ENCODE measurements around the gene UVSSA.

The UVSSA gene

GRCh38 chr4:1400831-1401408, 53.9 kb downstream of the UVSSA start:
- Histone ChIP-seq H3K4me1 (ENCODE audit: insufficient read depth, low read length) (no peaks in the 10 kb centered on the region), H3K9ac (ENCODE audit: low read depth, low read length) (no peak overlapping the region), H3K9me3 (ENCODE audit: control insufficient read depth, insufficient read depth, low read length) (peaks cover 6% of the 10 kb centered on the region), H3K36me3 (ENCODE audit: insufficient read depth, low read length) (no peaks in the 10 kb centered on the region)

DNA sequence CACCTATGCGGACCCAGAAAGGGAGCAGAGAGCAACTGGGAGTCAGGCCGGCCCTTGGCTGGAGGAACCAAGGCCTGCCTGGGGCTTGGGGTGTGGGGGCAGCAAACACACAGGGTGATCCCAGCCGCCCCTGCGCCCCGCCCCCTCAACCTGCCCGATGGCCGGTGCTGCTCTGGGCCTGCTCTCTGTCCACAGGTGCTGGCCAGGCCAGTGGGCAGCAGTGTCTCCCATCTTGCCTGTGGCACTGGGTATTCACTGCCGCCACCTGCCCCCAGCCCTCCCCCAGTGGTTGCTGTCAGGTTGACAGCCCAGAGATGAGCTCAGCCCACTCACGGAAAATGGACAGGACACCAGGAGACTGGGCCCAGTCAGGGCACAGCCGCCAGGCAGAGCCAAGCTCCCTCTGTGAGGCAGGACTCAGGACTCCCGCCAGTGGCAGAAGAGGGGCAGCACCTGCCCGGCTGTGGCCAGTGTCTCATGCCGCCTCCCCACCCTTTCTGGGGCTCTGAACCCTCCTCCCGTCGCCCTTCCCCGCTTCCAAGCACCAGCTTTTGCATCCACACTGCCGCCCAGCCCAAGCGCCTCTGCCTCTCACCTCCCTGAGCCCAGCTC, 54.5 kb downstream of the UVSSA start:
- Histone ChIP-seq H3K36me3 (ENCODE audit: insufficient read depth, low read length) (no peaks in the 10 kb centered on the region), H3K9ac (ENCODE audit: low read depth, low read length) (no peak overlapping the region), H3K4me1 (ENCODE audit: insufficient read depth, low read length) (no peaks in the 10 kb centered on the region), H3K9me3 (ENCODE audit: control insufficient read depth, insufficient read depth, low read length) (peaks cover 6% of the 10 kb centered on the region)

- Histone ChIP-seq H3K9ac (ENCODE audit: low read depth, low read length) (no peak overlapping the region), H3K4me1 (ENCODE audit: insufficient read depth, low read length) (no peaks in the 10 kb centered on the region), H3K36me3 (ENCODE audit: insufficient read depth, low read length) (no peaks in the 10 kb centered on the region)
Observed at GRCh38 chr4:1402021-1402515, 55.1 kb downstream of the UVSSA start.

DNA sequence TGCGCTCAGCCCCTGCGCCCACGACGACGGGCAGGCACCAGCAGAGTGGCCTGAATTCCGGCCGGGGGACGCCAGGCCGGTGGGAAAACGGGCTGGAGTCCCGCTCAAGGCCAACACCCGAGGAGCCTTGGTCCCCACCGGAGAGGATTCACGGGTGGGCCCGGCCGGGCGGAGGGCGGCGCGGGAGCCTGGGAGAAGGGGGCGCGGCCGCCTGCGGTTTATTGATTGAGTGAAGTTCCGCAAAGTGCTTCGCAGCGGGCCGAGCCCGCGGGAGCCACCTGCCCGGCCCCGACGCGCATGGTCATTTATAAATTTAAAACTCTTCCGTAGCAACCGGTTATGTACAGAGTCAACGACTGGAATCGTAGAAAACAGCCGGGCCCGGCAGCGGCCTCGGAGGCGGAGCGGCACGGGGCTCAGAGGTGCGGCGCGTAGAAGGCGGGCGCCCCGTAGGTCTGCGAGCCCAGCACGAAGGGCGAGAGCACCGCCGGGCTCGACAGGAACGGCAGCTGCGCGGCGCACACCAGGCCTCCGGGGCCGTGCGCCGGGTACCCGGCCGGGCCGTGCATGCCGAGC, 55.6 kb downstream of the UVSSA start:
- H3K9ac ChIP-seq (ENCODE audit: low read depth, low read length): no peak overlapping the region
- no peaks in the 10 kb centered on the region for H3K36me3 ChIP-seq (ENCODE audit: insufficient read depth, low read length)
- H3K4me1 ChIP-seq (ENCODE audit: insufficient read depth, low read length): no peaks in the 10 kb centered on the region
- peaks cover 3% of the 10 kb centered on the region; the same call in 1 of the 2 replicates for H3K9me3 ChIP-seq (ENCODE audit: control insufficient read depth, insufficient read depth, low read length)

More at GRCh38 chr4:1402021-1402515, 55.1 kb downstream of the UVSSA start:
- peaks cover 6% of the 10 kb centered on the region for H3K9me3 ChIP-seq (ENCODE audit: control insufficient read depth, insufficient read depth, low read length)

DNA sequence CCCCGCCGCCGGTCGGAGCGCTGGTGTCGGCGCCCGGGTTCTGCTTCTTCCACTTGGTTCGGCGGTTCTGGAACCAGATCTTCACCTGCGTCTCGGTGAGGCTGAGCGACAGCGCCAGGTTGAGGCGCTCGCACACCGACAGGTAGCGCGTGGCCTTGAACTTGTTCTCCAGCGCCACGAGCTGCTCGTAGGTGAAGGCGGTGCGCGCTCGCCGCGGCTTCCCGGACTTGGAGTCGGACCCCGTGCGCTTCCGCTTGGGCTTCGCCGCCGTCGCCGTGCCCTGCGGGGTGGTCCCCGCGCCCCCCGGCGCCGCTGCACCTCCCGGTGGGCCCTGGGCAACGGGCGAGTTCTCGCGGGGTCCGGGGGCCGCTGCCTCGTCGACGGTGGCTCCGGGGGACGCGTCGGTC, 56.2 kb downstream of the UVSSA start:
- Histone ChIP-seq H3K36me3 (ENCODE audit: insufficient read depth, low read length) (no peaks in the 10 kb centered on the region), H3K4me1 (ENCODE audit: insufficient read depth, low read length) (no peaks in the 10 kb centered on the region), H3K9ac (ENCODE audit: low read depth, low read length) (no peak overlapping the region), H3K9me3 (ENCODE audit: control insufficient read depth, insufficient read depth, low read length) (peaks cover 3% of the 10 kb centered on the region; the same call in 1 of the 2 replicates)

DNA sequence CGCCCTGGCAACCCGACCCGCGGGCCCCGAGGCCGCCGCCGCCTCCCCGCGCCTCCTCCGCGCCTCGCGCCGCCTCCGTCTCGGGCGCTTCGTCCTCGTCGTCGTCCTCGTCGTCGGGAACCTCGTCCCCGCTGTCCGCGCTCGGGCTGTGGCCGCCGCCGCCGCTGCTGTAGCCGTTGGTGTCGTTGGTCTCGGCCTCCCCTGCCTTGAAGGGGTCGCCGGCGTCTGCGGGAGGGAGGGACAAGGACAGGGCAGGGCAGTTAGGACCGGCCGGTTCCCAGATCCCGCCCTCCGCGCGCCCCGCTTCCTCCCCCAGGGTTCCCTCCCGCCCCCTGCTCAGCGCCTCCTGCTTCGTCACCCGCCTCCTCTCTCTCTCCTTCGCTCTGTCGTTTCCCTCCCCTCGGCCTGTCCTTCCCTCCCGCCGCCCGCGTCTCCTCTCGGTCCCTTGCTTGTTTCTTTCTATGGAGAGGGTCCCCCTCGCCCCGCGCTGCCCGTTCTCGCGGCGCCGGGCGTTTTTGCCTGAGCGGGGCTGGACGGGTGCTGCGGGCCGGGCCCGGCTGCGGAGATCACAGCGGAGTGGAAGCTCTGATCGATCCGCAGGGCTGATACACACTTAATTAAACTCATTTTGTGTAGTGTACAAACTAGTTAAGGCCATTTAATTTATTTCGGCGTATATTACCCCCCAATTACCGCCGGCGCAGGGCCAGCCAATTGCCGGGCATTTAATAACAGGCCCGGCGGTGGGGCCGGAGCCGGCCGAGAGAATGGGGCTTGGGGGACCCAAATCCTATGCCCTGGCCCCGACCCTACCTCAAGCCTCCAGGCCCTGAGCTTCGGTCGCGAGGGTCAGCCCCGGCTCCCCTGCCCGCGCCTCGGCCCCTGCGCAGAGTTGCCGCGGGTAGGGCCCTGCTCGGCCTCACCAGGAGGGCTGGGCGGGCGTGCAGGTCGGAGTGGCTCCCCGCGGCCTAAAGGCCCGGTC, 56.9 kb downstream of the UVSSA start:
- no peak overlapping the region for H3K9ac ChIP-seq (ENCODE audit: low read depth, low read length)

GRCh38 chr4:1404573-1405253, 57.7 kb downstream of the UVSSA start:
- no peaks in the 10 kb centered on the region for H3K36me3 ChIP-seq (ENCODE audit: insufficient read depth, low read length)
- H3K9ac ChIP-seq (ENCODE audit: low read depth, low read length): no peak overlapping the region
- H3K4me1 ChIP-seq (ENCODE audit: insufficient read depth, low read length): no peaks in the 10 kb centered on the region
- H3K9me3 ChIP-seq (ENCODE audit: control insufficient read depth, insufficient read depth, low read length): no peaks in the 10 kb centered on the region

More for the DNA sequence above, 56.9 kb downstream of the UVSSA start:
- H3K4me1 ChIP-seq (ENCODE audit: insufficient read depth, low read length): no peaks in the 10 kb centered on the region
- H3K9me3 ChIP-seq (ENCODE audit: control insufficient read depth, insufficient read depth, low read length): peaks cover 2% of the 10 kb centered on the region; the same call in 1 of the 2 replicates
- H3K36me3 ChIP-seq (ENCODE audit: insufficient read depth, low read length): no peaks in the 10 kb centered on the region

DNA sequence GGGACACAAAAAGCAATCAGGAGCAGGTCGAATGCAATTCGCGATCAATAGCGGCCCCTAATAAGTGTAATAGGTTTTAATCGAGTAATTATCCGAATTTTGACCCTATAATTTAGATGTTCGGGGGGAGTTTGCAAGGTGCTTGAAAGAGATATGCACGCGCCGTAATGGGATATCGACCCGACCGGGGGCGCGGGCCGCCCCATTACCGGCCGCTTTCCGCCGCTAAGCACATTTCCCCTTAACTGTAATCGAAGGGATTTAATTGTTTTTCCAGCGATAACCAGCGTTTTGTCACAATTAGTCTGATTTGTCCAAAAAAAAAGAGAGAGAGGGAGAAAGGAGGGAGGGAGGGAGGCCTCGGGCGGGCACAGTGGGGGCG, 58.2 kb downstream of the UVSSA start:
- Histone ChIP-seq H3K4me1 (ENCODE audit: insufficient read depth, low read length) (no peaks in the 10 kb centered on the region), H3K36me3 (ENCODE audit: insufficient read depth, low read length) (no peaks in the 10 kb centered on the region), H3K9ac (ENCODE audit: low read depth, low read length) (no peak overlapping the region), H3K9me3 (ENCODE audit: control insufficient read depth, insufficient read depth, low read length) (no peaks in the 10 kb centered on the region)

DNA sequence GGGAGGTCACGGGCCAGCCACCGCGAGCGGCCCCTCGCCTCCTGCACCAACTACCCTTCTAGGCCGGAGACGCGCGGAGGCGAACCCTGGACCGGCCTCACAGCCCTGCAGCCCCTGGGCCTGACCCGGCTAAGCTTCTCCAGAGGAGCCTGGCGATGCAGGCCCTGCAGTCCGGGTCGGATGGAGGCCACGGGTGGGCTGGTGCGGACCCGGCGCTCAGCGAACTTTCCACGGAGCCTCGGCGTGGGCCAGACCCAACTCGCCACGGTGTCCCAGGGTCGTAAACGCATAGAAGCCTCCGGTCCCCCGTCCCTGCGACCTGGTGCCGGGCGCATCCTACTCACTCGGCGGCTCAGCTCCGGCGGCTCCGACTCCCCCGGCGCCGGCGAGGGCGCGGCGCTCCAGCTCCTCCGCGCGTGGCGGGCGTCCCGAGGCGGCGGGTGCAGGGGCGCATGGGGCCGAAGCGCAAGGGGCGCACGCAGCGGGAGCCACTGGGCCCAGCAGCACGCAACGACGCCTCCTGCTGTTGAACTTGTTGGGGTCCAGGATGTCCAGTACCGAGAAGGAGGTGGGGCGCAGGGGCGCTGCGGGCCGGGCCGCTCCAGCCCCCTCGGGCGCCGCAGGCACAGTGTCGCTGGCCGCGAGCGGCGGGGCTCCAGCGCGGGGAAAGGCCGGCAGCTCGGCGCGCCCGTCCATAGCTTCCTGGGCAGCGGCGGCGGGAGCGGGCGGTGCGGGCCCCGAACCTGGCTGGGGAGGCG, 58.8 kb downstream of the UVSSA start:
- Histone ChIP-seq H3K9ac (ENCODE audit: low read depth, low read length) (no peak overlapping the region), H3K4me1 (ENCODE audit: insufficient read depth, low read length) (no peaks in the 10 kb centered on the region), H3K9me3 (ENCODE audit: control insufficient read depth, insufficient read depth, low read length) (no peaks in the 10 kb centered on the region), H3K36me3 (ENCODE audit: insufficient read depth, low read length) (no peaks in the 10 kb centered on the region)

DNA sequence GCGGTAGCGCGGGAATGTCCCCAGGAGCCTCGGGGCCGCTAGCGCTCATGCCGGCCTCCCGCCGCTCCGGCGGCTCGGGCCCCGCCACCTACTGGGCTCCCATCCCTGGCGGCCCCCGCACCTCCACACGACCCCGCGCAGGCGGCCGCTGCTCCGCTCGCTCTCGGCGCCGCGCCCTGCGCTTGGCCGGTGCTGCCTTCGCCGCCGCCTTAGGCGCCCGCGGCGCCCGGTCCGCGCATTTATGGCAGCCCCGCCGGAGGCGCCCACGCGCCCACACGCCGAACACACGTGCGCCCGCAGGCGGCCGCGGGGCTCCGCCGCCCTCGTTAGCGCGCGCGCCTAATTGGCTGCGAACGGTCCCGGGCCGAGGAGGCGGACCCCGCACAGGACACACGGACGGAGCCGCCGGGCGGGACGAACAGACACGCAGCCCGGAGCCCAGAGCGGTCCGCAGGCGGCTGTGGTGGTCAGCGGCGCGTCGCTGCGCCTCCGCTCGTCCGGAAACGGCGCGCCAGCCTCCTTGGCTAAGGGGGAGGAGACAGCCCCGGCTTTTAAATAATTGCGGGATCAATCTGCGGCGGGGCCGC, 59.5 kb downstream of the UVSSA start, which contains the start of gene NKX1-1:
Gene NKX1-1 (minus strand): TSS at position 49 of the 587 bp plus-strand sequence. CDS start 0 bp downstream, at position 49.
- no peak within 1 kb of the TSS; the same call in 1 of the 2 replicates for H3K9ac ChIP-seq (ENCODE audit: low read depth, low read length)
- no peaks in the 10 kb centered on the region for H3K36me3 ChIP-seq (ENCODE audit: insufficient read depth, low read length)
- H3K9me3 ChIP-seq (ENCODE audit: control insufficient read depth, insufficient read depth, low read length): no peaks in the 10 kb centered on the region
- H3K4me1 ChIP-seq (ENCODE audit: insufficient read depth, low read length): no peaks in the 10 kb centered on the region

GRCh38 chr4:1406981-1407656, 60.1 kb downstream of the UVSSA start:
- Histone ChIP-seq H3K9me3 (ENCODE audit: control insufficient read depth, insufficient read depth, low read length) (no peaks in the 10 kb centered on the region), H3K9ac (ENCODE audit: low read depth, low read length) (no peak overlapping the region; the same call in 1 of the 2 replicates), H3K4me1 (ENCODE audit: insufficient read depth, low read length) (no peaks in the 10 kb centered on the region), H3K36me3 (ENCODE audit: insufficient read depth, low read length) (no peaks in the 10 kb centered on the region)

DNA sequence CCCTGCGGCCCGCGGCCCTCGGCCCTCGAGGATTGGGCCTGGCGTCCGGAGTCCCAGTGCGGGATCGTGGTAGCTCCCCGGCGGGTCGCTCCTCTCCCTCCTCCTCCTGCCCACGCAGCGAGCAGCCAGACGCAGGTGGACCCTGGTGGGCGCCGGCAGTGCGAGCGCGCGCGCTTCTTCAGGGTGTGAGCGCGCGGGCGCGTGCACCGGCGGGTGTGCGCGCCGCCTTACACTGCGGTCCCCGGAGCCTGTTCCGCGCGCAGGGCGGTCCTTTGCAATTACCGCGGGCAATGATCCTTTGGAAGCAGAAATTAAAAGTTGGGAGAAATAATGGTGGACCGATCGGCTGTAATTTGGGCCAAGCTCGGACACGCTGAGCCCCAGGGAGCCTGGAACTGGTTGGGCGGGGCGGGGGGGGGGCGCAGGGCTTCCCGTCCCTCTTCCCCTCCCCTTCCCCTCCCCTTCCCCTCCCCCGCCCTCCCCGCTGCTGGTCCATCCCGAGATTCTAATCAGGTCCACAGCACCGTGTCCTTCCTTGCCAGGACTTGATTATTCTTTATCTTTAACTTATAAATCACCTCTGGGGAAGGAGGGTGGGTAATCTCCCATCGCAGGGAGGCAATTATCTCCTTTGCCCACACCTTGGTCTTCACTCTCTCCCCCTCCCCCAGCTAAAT, 60.8 kb downstream of the UVSSA start:
- Histone ChIP-seq H3K9ac (ENCODE audit: low read depth, low read length) (no peak overlapping the region; the same call in 1 of the 2 replicates), H3K4me1 (ENCODE audit: insufficient read depth, low read length) (no peaks in the 10 kb centered on the region), H3K9me3 (ENCODE audit: control insufficient read depth, insufficient read depth, low read length) (no peaks in the 10 kb centered on the region), H3K36me3 (ENCODE audit: insufficient read depth, low read length) (no peaks in the 10 kb centered on the region)
